OCI-LY1 (cell line): ENCODE data around the gene CFAP73.

Source experiments
- CTCF ChIP-seq: fragments of 200-600 bp; sonication (generic), shearing (Covaris generic); IDR thresholded peaks from 2 replicates; pipeline ENCODE4 v1.5.1; 2017; ENCODE audit warnings: mild to moderate bottlenecking, antibody characterized with exemption, low read length, moderate library complexity, mixed read lengths
- EZH2 ChIP-seq: fragments of 200-600 bp; sonication (generic), shearing (Covaris generic); IDR thresholded peaks from 2 replicates; pipeline ENCODE4 v1.8.0; 2017; ENCODE audit warnings: borderline replicate concordance, mixed run types, mild to moderate bottlenecking, antibody characterized with exemption, low read length, moderate library complexity, mixed read lengths

GRCh38 chr12:113189361-113189760 is 39.8 kb downstream of the CFAP73 start:
- TF ChIP-seq CTCF (no peak), EZH2 (no peak)
